B cell (primary cell): ENCODE results near the gene GXYLT1. TPM values are rescaled to one million over a fixed set of nuclear protein-coding genes. Genes with fewer than 3 reads are reported as not detected.
"Not testable (repeated sequence)": the region's sequence is repeated elsewhere in the genome, so short reads cannot be mapped to it uniquely, and the experiment has no call there.

Experiments used
- ATAC-seq: fragments of 200-7000 bp; cut with Tn5 transposase; one replicate; pipeline ENCODE4 v1.10.0; 2021; ENCODE audit warnings: low read depth, mild to moderate bottlenecking, moderate number of reproducible peaks, moderate library complexity
- CTCF ChIA-PET: fragments of 350-600 bp; sonication (Branson Sonifier 250); formaldehyde crosslinking; loops from one replicate; lab custom pipeline; 2021; ENCODE audit warnings: antibody characterized with exemption, inconsistent platforms; lab: Charles Lee
- POLR2A ChIA-PET: fragments of 350-600 bp; sonication (Branson Sonifier 250); formaldehyde crosslinking; loops from one replicate; lab custom pipeline; 2021; ENCODE audit warnings: antibody characterized with exemption; lab: Charles Lee
- DNase-seq: peaks from one replicate; pipeline ENCODE4 v3.0.0; 2013
- H2AFZ ChIP-seq: 2 replicates; pipeline ENCODE4 v1.6.1; 2012; ENCODE audit warnings: mild to moderate bottlenecking, low read depth, low read length; ENCODE audit not compliant: insufficient read depth, poor library complexity, severe bottlenecking
- H3K27ac ChIP-seq, 2 donors: 1 replicate in 1 of 2; 2 replicates in 1 of 2; pipeline ENCODE4 v1.5.1; 2012 to 2013; ENCODE audit warnings: low read length in 2 of 2, mild to moderate bottlenecking in 2 of 2, moderate library complexity in 1 of 2
- H3K27me3 ChIP-seq, 4 experiments: fragments of 200-600 bp in 1 of 4; sonication (generic) in 1 of 4; replicated peaks in 1 of 4; 1 replicate in 2 of 4; 2 replicates in 2 of 4; pipeline versions ENCODE4 v1.6.1 to v1.7.0; 2013 to 2016; ENCODE audit warnings: low read length in 3 of 4, mild to moderate bottlenecking in 2 of 4, mixed read lengths in 1 of 4, moderate library complexity in 1 of 4; ENCODE audit not compliant: insufficient read depth in 4 of 4, control insufficient read depth in 3 of 4; ENCODE audit errors: control extremely low read depth in 1 of 4
- H3K36me3 ChIP-seq, 2 experiments: replicated peaks in 1 of 2; 1 replicate in 1 of 2; 2 replicates in 1 of 2; pipeline versions ENCODE4 v1.6.1 to v1.7.1; 2013; ENCODE audit warnings: low read length in 1 of 2; ENCODE audit not compliant: insufficient read depth in 2 of 2, control insufficient read depth in 1 of 2; ENCODE audit errors: control extremely low read depth in 1 of 2, extremely low read depth in 1 of 2
- H3K4me1 ChIP-seq, 2 donors: fragments of 200-600 bp in 1 of 2; sonication (generic) in 1 of 2; 1 replicate in 1 of 2; 2 replicates in 1 of 2; pipeline versions ENCODE4 v1.5.1 to v1.6.1; 2013 to 2017; ENCODE audit warnings: low read length in 2 of 2; ENCODE audit not compliant: control insufficient read depth in 2 of 2, insufficient read depth in 2 of 2
- H3K4me2 ChIP-seq: replicated peaks from 2 replicates; pipeline ENCODE3; 2012; ENCODE audit warnings: mild to moderate bottlenecking, low read depth, low read length; ENCODE audit not compliant: poor library complexity, severe bottlenecking
- H3K4me3 ChIP-seq, 5 experiments: fragments of 200-600 bp in 1 of 5; sonication (generic) in 1 of 5; 1 replicate in 3 of 5; 2 replicates in 2 of 5; pipeline versions ENCODE4 v1.5.1 to v1.7.0; 2011 to 2016; ENCODE audit warnings: low read length in 4 of 5, mild to moderate bottlenecking in 4 of 5, low read depth in 2 of 5, control low read depth in 1 of 5, moderate library complexity in 1 of 5; ENCODE audit not compliant: insufficient read depth in 1 of 5; ENCODE audit errors: control extremely low read depth in 1 of 5, extremely low read depth in 1 of 5
- H3K79me2 ChIP-seq: fragments of 200-600 bp; sonication (generic); one replicate; pipeline ENCODE4 v1.6.0; 2016; ENCODE audit warnings: low read length; ENCODE audit not compliant: control insufficient read depth, insufficient read depth
- H3K9ac ChIP-seq: fragments of 200-600 bp; sonication (generic); 2 replicates; pipeline ENCODE4 v1.6.1; 2017; ENCODE audit warnings: mild to moderate bottlenecking, low read length, moderate library complexity
- H3K9me3 ChIP-seq, 3 donors: one replicate each; pipeline versions ENCODE4 v1.6.1 to v1.7.1; 2013; ENCODE audit warnings: low read length in 2 of 3; ENCODE audit not compliant: control insufficient read depth in 2 of 3, insufficient read depth in 1 of 3; ENCODE audit errors: control extremely low read depth in 1 of 3
- H4K20me1 ChIP-seq: 2 replicates; pipeline ENCODE4 v1.6.0; 2012; ENCODE audit warnings: mild to moderate bottlenecking, low read length; ENCODE audit not compliant: insufficient read depth, control insufficient read depth, poor library complexity, severe bottlenecking
- H3K27ac Mint-ChIP-seq: one replicate; pipeline ENCODE4 v1.8.0; 2021; ENCODE audit warnings: mixed read lengths
- H3K27me3 Mint-ChIP-seq: one replicate; pipeline ENCODE4 v1.8.0; 2021; ENCODE audit warnings: mixed read lengths
- H3K4me1 Mint-ChIP-seq: one replicate; pipeline ENCODE4 v1.8.0; 2021; ENCODE audit warnings: mixed read lengths
- H3K4me3 Mint-ChIP-seq: one replicate; pipeline ENCODE4 v1.8.0; 2021; ENCODE audit warnings: mixed read lengths
- H3K9me3 Mint-ChIP-seq: one replicate; pipeline ENCODE4 v1.8.0; 2022; ENCODE audit warnings: mixed read lengths; ENCODE audit not compliant: insufficient read depth
- CTCF ChIP-seq: fragments of 200-600 bp; IDR thresholded peaks from one replicate; pipeline ENCODE4 v1.8.0; 2022; ENCODE audit warnings: antibody characterized with exemption, mild to moderate bottlenecking
- EZH2 ChIP-seq: IDR thresholded peaks from 2 replicates; pipeline ENCODE4 v1.6.1; 2012; ENCODE audit warnings: borderline replicate concordance, low read depth, mild to moderate bottlenecking, moderate library complexity, low read length; ENCODE audit not compliant: insufficient read depth, poor library complexity, severe bottlenecking
- WGBS: methylation state at CpG from one replicate; pipeline ENCODE4 v1.1.5; 2013; ENCODE audit warnings: missing lambda C conversion rate; ENCODE audit not compliant: insufficient coverage; 5-methylcytosine and 5-hydroxymethylcytosine counted together
- intact Hi-C: fragments of 100-400 bp; cut with micrococcal nuclease; formaldehyde crosslinking; loops from one replicate; pipeline ENCODE4 v1.10.0; 2022
- polyA plus RNA-seq: library from polyadenylated mRNA; depleted of rRNA; stranded (reverse); fragments of >200 nt; gene quantifications from 2 replicates; pipeline ENCODE4 v1.2.3, GENCODE V29; 2012
- total RNA-seq, 2 donors: library from RNA; stranded (reverse); fragments of 120-200 nt in 1 of 2; gene quantifications; 1 replicate in 1 of 2; 2 replicates in 1 of 2; pipeline versions ENCODE4 v1.2.3 to v1.2.4, GENCODE V29; 2013 to 2022

GXYLT1 gene
- total and polyA plus RNA-seq, 2 donors (not counting 1 experiment from before 2014, with no cell fraction given): 2.0 to 9.4 TPM

GRCh38 chr12:42053456-42053855 is 91.2 kb downstream of the GXYLT1 start:
- no peaks in the 10 kb centered on the region for H3K9me3 Mint-ChIP-seq
- peaks cover 11% of the 10 kb centered on the region in 2 donors for H3K4me1 ChIP-seq
- no peak overlapping the region for H3K9ac ChIP-seq
- intact Hi-C loops: no loop called here
- no peak overlapping the region for H3K4me2 ChIP-seq
- no peaks in the 10 kb centered on the region for H3K79me2 ChIP-seq
- peaks cover 0 to 2% (median 0%) of the 10 kb centered on the region in 3 donors for H3K9me3 ChIP-seq
- H3K36me3 ChIP-seq: no peaks in the 10 kb centered on the region
- no peak overlapping the region for H3K27ac ChIP-seq
- 80% methylated on average over 1 of the region's 2 CpGs for WGBS
- H3K27ac Mint-ChIP-seq: no peak overlapping the region
- ChIA-PET CTCF (no interaction called here), POLR2A (no interaction called here)
- peaks cover 10% of the 10 kb centered on the region for H3K4me1 Mint-ChIP-seq
- H2AFZ ChIP-seq: no peak overlapping the region
- H3K4me3 Mint-ChIP-seq: no peak overlapping the region
- no peak for ATAC-seq
- no peaks in the 10 kb centered on the region for H4K20me1 ChIP-seq
- peaks cover 19% of the 10 kb centered on the region for H3K27me3 Mint-ChIP-seq
- no peak for TF ChIP-seq EZH2
- no peak for TF ChIP-seq CTCF
- peaks cover 0 to 5% (median 0%) of the 10 kb centered on the region in 4 experiments for H3K27me3 ChIP-seq
- H3K4me3 ChIP-seq: no peak overlapping the region
- DNase-seq: no peak

GRCh38 chr12:42048980-42049379 is 95.7 kb downstream of the GXYLT1 start:
- H3K27me3 Mint-ChIP-seq, H4K20me1 ChIP-seq, H3K27ac Mint-ChIP-seq, intact Hi-C loops, H3K27me3 ChIP-seq, H3K4me1 ChIP-seq, H2AFZ ChIP-seq, H3K4me3 ChIP-seq, H3K9me3 ChIP-seq, H3K79me2 ChIP-seq, H3K4me2 ChIP-seq, H3K9ac ChIP-seq, H3K9me3 Mint-ChIP-seq, POLR2A ChIA-PET, H3K4me3 Mint-ChIP-seq, H3K4me1 Mint-ChIP-seq, H3K27ac ChIP-seq, CTCF ChIA-PET, DNase-seq, ATAC-seq, H3K36me3 ChIP-seq: not testable (repeated sequence)
- WGBS: no CpG with 5 or more reads among the region's 8 CpGs
